ENCODE measurements around the gene OR10H1.
"Not testable (repeated sequence)": the region's sequence is repeated elsewhere in the genome, so short reads cannot be mapped to it uniquely, and the experiment has no call there.

The OR10H1 gene

DNA sequence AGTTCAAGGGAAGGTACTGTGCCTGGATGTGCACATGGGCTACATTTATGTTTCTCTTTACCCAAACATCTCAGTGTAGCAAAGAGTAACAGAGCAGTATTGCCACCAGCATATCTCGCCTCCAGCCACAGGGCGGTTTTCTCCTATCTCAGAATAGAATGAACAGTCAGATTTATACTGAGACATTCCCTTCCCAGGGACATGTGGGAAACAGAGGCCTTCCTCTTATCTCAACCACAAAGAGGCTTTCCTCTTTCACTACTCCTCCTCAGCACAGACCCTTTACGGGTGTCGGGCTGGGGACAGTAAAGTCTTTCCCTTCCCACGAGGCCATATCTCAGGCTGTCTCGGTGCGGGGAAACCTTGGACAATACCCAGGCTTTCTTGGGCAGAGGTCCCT lies 32.6 kb downstream of the OR10H1 start:
- not testable (repeated sequence) for H3K9ac ChIP-seq (ENCODE audit: low read length); DNase-seq (ENCODE audit: low read depth); H3K4me3 ChIP-seq (ENCODE audit: low read length); H3K9me3 ChIP-seq (ENCODE audit: control insufficient read depth, low read length); H3K36me3 ChIP-seq (ENCODE audit: control insufficient read depth, insufficient read depth, low read length, severe bottlenecking); H3K4me1 ChIP-seq (ENCODE audit: control insufficient read depth, insufficient read depth, low read length)
- peaks cover 11% of the 10 kb centered on the region for H3K27me3 ChIP-seq (replicated peaks; ENCODE audit: control insufficient read depth, insufficient read depth, low read length)

DNA sequence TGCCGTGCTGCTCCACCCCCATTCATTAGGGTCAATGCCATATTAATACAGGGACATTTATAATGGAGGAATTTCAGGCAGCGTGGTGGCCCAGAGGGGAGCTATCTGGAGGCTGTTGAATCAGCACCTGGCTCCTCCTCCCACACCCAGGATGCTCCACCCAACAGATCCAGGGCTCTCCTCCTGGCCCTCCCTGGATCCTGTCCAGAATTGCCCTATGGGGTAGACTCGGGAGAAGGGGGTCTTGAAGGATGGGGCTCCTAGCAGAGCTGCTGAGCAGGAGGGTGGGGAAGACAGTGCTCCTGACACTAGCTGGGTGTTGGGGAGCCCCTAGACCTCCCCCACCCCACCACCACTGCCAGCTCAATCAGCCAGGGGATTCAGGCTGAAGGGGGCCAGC lies 33.3 kb downstream of the OR10H1 start:
- H3K36me3 ChIP-seq (ENCODE audit: control insufficient read depth, insufficient read depth, low read length, severe bottlenecking): no peaks in the 10 kb centered on the region
- no peaks in the 10 kb centered on the region for H3K9me3 ChIP-seq (ENCODE audit: control insufficient read depth, low read length)
- H3K27me3 ChIP-seq (replicated peaks; ENCODE audit: control insufficient read depth, insufficient read depth, low read length): peaks cover 5% of the 10 kb centered on the region
- H3K4me3 ChIP-seq (ENCODE audit: low read length): no peak overlapping the region
- no peak for DNase-seq (ENCODE audit: low read depth)
- no peaks in the 10 kb centered on the region for H3K4me1 ChIP-seq (ENCODE audit: control insufficient read depth, insufficient read depth, low read length)
- no peak overlapping the region for H3K9ac ChIP-seq (ENCODE audit: low read length)

DNA sequence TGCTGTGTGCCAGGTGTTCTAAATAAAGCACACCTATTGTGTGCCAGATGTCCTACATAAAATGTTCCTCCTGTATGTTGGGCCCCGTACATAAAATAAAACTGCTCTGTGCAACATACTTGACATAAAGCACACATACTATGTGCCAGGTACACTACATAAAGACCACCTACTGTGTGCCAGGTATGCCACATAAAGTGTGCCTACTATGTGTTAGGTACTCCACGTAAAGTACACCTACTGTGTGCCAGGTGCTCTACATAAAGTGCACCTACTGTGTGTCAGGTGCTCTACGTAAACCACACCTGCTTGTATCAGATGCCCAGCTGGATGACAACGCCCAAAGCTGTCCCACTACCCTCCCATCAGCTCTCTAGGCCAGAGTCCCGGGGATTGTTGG lies 33.8 kb downstream of the OR10H1 start:
- Histone ChIP-seq H3K9me3 (ENCODE audit: control insufficient read depth, low read length) (no peaks in the 10 kb centered on the region), H3K36me3 (ENCODE audit: control insufficient read depth, insufficient read depth, low read length, severe bottlenecking) (no peaks in the 10 kb centered on the region)
- no peak for DNase-seq (ENCODE audit: low read depth)

GRCh38 chr19:15780610-15781418 lies 34.6 kb downstream of the OR10H1 start:
- Histone ChIP-seq H3K9me3 (ENCODE audit: control insufficient read depth, low read length) (no peaks in the 10 kb centered on the region), H3K4me3 (ENCODE audit: low read length) (no peak overlapping the region), H3K27me3 (replicated peaks; ENCODE audit: control insufficient read depth, insufficient read depth, low read length) (no peaks in the 10 kb centered on the region), H3K36me3 (ENCODE audit: control insufficient read depth, insufficient read depth, low read length, severe bottlenecking) (no peaks in the 10 kb centered on the region), H3K9ac (ENCODE audit: low read length) (no peak overlapping the region), H3K4me1 (ENCODE audit: control insufficient read depth, insufficient read depth, low read length) (no peaks in the 10 kb centered on the region)
- no peak for DNase-seq (ENCODE audit: low read depth)

More for the DNA sequence above, 33.8 kb downstream of the OR10H1 start:
- Histone ChIP-seq H3K9ac (ENCODE audit: low read length) (no peak overlapping the region), H3K4me3 (ENCODE audit: low read length) (no peak overlapping the region), H3K4me1 (ENCODE audit: control insufficient read depth, insufficient read depth, low read length) (no peaks in the 10 kb centered on the region), H3K27me3 (replicated peaks; ENCODE audit: control insufficient read depth, insufficient read depth, low read length) (no peaks in the 10 kb centered on the region)

GRCh38 chr19:15779756-15780476 lies 35.5 kb downstream of the OR10H1 start:
- Histone ChIP-seq H3K36me3 (ENCODE audit: control insufficient read depth, insufficient read depth, low read length, severe bottlenecking) (no peaks in the 10 kb centered on the region), H3K9me3 (ENCODE audit: control insufficient read depth, low read length) (peaks cover 3% of the 10 kb centered on the region), H3K4me3 (ENCODE audit: low read length) (no peak overlapping the region), H3K27me3 (replicated peaks; ENCODE audit: control insufficient read depth, insufficient read depth, low read length) (no peaks in the 10 kb centered on the region), H3K9ac (ENCODE audit: low read length) (no peak overlapping the region), H3K4me1 (ENCODE audit: control insufficient read depth, insufficient read depth, low read length) (no peaks in the 10 kb centered on the region)
- DNase-seq (ENCODE audit: low read depth): peak; percentile 1

GRCh38 chr19:15776991-15777970 lies 38.2 kb downstream of the OR10H1 start:
- Histone ChIP-seq H3K36me3 (ENCODE audit: control insufficient read depth, insufficient read depth, low read length, severe bottlenecking) (no peaks in the 10 kb centered on the region), H3K9me3 (ENCODE audit: control insufficient read depth, low read length) (peaks cover 3% of the 10 kb centered on the region), H3K4me1 (ENCODE audit: control insufficient read depth, insufficient read depth, low read length) (no peaks in the 10 kb centered on the region), H3K4me3 (ENCODE audit: low read length) (no peak overlapping the region), H3K27me3 (replicated peaks; ENCODE audit: control insufficient read depth, insufficient read depth, low read length) (no peaks in the 10 kb centered on the region), H3K9ac (ENCODE audit: low read length) (no peak overlapping the region)
- no peak for DNase-seq (ENCODE audit: low read depth)

DNA sequence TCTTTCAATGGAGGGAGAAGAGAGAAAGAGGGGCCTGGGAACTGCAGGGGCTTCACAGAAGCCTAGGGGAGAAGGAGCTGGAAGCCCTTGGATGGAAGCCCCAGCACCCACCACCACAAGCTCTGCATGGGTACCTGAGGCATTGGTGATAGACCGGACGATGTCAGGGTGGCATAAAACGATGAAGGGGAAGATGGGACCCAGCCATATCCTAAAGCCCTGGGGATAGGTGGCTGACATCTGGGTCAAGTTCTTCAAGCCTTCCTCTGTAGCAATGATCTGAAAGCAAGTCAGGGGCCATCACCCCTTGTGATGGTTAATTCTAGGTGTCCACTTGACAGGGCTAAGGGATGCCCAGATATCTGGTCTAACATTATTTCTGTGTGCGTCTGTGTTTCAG lies 39.2 kb downstream of the OR10H1 start:
- Histone ChIP-seq H3K9me3 (ENCODE audit: control insufficient read depth, low read length) (peaks cover 3% of the 10 kb centered on the region), H3K9ac (ENCODE audit: low read length) (no peak overlapping the region), H3K4me3 (ENCODE audit: low read length) (no peak overlapping the region), H3K36me3 (ENCODE audit: control insufficient read depth, insufficient read depth, low read length, severe bottlenecking) (no peaks in the 10 kb centered on the region), H3K27me3 (replicated peaks; ENCODE audit: control insufficient read depth, insufficient read depth, low read length) (no peaks in the 10 kb centered on the region), H3K4me1 (ENCODE audit: control insufficient read depth, insufficient read depth, low read length) (no peaks in the 10 kb centered on the region)
- no peak for DNase-seq (ENCODE audit: low read depth)

- DNase-seq (ENCODE audit: low read depth): no peak
- Histone ChIP-seq H3K27me3 (replicated peaks; ENCODE audit: control insufficient read depth, insufficient read depth, low read length) (no peaks in the 10 kb centered on the region), H3K4me1 (ENCODE audit: control insufficient read depth, insufficient read depth, low read length) (no peaks in the 10 kb centered on the region), H3K9ac (ENCODE audit: low read length) (no peak overlapping the region), H3K9me3 (ENCODE audit: control insufficient read depth, low read length) (peaks cover 3% of the 10 kb centered on the region), H3K4me3 (ENCODE audit: low read length) (no peak overlapping the region), H3K36me3 (ENCODE audit: control insufficient read depth, insufficient read depth, low read length, severe bottlenecking) (no peaks in the 10 kb centered on the region)
These were observed 40.2 kb downstream of the OR10H1 start for GRCh38 chr19:15775249-15775648.

DNA sequence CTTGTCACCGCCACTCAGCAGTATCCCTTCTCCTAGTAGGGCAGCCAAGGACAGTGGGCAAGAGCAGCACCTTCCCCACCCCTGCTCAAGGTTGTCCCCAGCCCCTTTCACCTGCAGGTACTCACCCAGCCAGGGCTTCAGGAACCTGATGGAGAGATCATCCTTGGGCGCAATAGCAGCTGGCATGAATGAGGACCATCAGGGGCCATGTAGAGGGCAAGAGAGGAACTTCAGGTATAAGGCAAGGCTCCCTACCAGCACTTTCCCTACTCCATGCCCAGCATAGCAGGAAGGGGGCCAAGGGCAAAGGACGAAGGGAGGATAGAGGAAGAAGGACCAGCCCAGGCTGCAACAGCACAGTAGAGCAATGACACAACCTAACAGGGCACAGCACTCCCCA lies 41.3 kb downstream of the OR10H1 start:
- H3K9ac ChIP-seq (ENCODE audit: low read length); H3K4me1 ChIP-seq (ENCODE audit: control insufficient read depth, insufficient read depth, low read length); H3K9me3 ChIP-seq (ENCODE audit: control insufficient read depth, low read length); DNase-seq (ENCODE audit: low read depth); H3K36me3 ChIP-seq (ENCODE audit: control insufficient read depth, insufficient read depth, low read length, severe bottlenecking); H3K4me3 ChIP-seq (ENCODE audit: low read length); H3K27me3 ChIP-seq (replicated peaks; ENCODE audit: control insufficient read depth, insufficient read depth, low read length): not testable (repeated sequence)

DNA sequence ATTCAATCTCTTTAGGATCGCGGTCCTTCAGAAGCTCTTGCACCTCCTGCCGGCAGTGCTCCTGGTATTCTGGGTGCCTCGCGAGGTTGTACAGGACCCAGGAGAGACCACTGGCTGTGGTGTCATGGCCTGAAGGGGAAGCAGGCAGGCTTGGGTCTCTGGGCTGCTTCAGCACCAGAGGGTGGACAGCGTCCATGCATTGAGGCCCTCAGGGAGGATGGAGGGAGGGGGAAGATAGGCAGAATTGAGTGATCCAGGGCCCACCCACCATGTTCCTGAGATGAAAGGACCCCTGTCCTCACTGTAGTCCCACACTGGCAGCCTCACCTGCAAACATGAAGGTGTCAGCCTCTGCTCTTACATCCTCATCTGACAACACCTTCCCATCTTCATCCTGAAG lies 45.9 kb downstream of the OR10H1 start:
- H3K36me3 ChIP-seq (ENCODE audit: control insufficient read depth, insufficient read depth, low read length, severe bottlenecking): no peaks in the 10 kb centered on the region
- no peak overlapping the region for H3K9ac ChIP-seq (ENCODE audit: low read length)
- DNase-seq (ENCODE audit: low read depth): no peak
- H3K9me3 ChIP-seq (ENCODE audit: control insufficient read depth, low read length): peaks cover 18% of the 10 kb centered on the region
- no peaks in the 10 kb centered on the region for H3K27me3 ChIP-seq (replicated peaks; ENCODE audit: control insufficient read depth, insufficient read depth, low read length)
- H3K4me1 ChIP-seq (ENCODE audit: control insufficient read depth, insufficient read depth, low read length): no peaks in the 10 kb centered on the region
- no peak overlapping the region for H3K4me3 ChIP-seq (ENCODE audit: low read length)

Measured in adipocyte (in vitro differentiated cells).